Measurements from ENCODE around the gene IFNA1. TPM values are rescaled to one million over a fixed set of nuclear protein-coding genes. Genes with fewer than 3 reads are reported as not detected.

The IFNA1 gene
- total RNA-seq, 1 experiment from 2014 or later, result not detected

GRCh38 chr9:21452681-21453080 is 12.4 kb downstream of the IFNA1 start:
- CTCF ChIA-PET, result no interaction called here

GRCh38 chr9:21454149-21454548 is 13.9 kb downstream of the IFNA1 start:
- intact Hi-C loops (cut with micrococcal nuclease; ENCODE audit: unreplicated experiment), result no loop called here
- H3K4me1 Mint-ChIP-seq (ENCODE audit: low read depth, unreplicated experiment), result no peaks in the 10 kb centered on the region
- TF ChIP-seq, protein P1, sequence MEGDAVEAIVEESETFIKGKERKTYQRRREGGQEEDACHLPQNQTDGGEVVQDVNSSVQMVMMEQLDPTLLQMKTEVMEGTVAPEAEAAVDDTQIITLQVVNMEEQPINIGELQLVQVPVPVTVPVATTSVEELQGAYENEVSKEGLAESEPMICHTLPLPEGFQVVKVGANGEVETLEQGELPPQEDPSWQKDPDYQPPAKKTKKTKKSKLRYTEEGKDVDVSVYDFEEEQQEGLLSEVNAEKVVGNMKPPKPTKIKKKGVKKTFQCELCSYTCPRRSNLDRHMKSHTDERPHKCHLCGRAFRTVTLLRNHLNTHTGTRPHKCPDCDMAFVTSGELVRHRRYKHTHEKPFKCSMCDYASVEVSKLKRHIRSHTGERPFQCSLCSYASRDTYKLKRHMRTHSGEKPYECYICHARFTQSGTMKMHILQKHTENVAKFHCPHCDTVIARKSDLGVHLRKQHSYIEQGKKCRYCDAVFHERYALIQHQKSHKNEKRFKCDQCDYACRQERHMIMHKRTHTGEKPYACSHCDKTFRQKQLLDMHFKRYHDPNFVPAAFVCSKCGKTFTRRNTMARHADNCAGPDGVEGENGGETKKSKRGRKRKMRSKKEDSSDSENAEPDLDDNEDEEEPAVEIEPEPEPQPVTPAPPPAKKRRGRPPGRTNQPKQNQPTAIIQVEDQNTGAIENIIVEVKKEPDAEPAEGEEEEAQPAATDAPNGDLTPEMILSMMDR (IDR thresholded peaks at IDR 0.05; ENCODE audit: unreplicated experiment), result no peak
- H3K9me3 Mint-ChIP-seq (ENCODE audit: low read depth, unreplicated experiment), result no peaks in the 10 kb centered on the region
- no peaks in the 10 kb centered on the region for H3K27me3 Mint-ChIP-seq (ENCODE audit: unreplicated experiment)
- no peak overlapping the region for H3K27ac Mint-ChIP-seq (ENCODE audit: unreplicated experiment)
- DNase-seq, result no peak
- no TSS peak for BruUV-seq (replicated peaks)
- CTCF ChIA-PET, result no interaction called here
- H3K4me3 Mint-ChIP-seq (ENCODE audit: low read depth, unreplicated experiment), result no peak overlapping the region
- peaks cover 6% of the 10 kb centered on the region for H3K36me3 Mint-ChIP-seq (ENCODE audit: insufficient read depth, unreplicated experiment)

More at GRCh38 chr9:21452681-21453080, 12.4 kb downstream of the IFNA1 start:
- DNase-seq, result no peak
- H3K4me1 Mint-ChIP-seq (ENCODE audit: low read depth, unreplicated experiment), result no peaks in the 10 kb centered on the region
- no peaks in the 10 kb centered on the region for H3K9me3 Mint-ChIP-seq (ENCODE audit: low read depth, unreplicated experiment)
- BruUV-seq (replicated peaks), result no TSS peak
- peaks cover 6% of the 10 kb centered on the region for H3K36me3 Mint-ChIP-seq (ENCODE audit: insufficient read depth, unreplicated experiment)
- TF ChIP-seq, protein P1 (IDR thresholded peaks at IDR 0.05; ENCODE audit: unreplicated experiment), result no peak
- H3K27me3 Mint-ChIP-seq (ENCODE audit: unreplicated experiment), result no peaks in the 10 kb centered on the region
- intact Hi-C loops (cut with micrococcal nuclease; ENCODE audit: unreplicated experiment), result no loop called here
- H3K4me3 Mint-ChIP-seq (ENCODE audit: low read depth, unreplicated experiment), result no peak overlapping the region
- H3K27ac Mint-ChIP-seq (ENCODE audit: unreplicated experiment), result no peak overlapping the region

DNA sequence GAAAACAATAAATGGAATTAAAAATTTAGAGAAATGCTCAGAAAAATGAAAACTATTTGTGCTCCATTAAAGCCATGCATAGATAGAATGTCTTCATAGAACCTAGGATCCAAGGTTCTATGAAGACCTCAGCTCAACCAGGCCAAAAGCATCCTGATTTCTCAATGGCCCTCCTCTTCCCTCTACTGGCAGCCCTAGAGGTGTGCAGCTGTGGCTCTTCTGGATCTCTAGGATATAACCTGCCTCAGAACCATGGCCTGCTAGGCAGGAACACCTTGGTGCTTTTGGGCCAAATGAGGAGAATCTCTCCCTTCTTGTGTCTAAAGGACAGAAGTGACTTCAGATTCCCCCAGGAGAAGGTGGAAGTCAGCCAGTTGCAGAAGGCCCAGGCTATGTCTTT is 15.1 kb downstream of the IFNA1 start:
- CTCF ChIA-PET, result interaction anchor here (0.6 to 1.6 kb wide), 6 partner anchors 21 to 202 kb away, joined by 3 to 10 read pairs (median 5); no protein-coding TSS in a partner anchor
- Mint-ChIP-seq H3K9me3 (ENCODE audit: low read depth, unreplicated experiment) (no peaks in the 10 kb centered on the region), H3K4me1 (ENCODE audit: low read depth, unreplicated experiment) (no peaks in the 10 kb centered on the region), H3K27me3 (ENCODE audit: unreplicated experiment) (no peaks in the 10 kb centered on the region), H3K36me3 (ENCODE audit: insufficient read depth, unreplicated experiment) (peaks cover 6% of the 10 kb centered on the region), H3K4me3 (ENCODE audit: low read depth, unreplicated experiment) (no peak overlapping the region), H3K27ac (ENCODE audit: unreplicated experiment) (no peak overlapping the region)
- TF ChIP-seq, protein P1 (IDR thresholded peaks at IDR 0.05; ENCODE audit: unreplicated experiment), result peak; percentile 25
- intact Hi-C loops (cut with micrococcal nuclease; ENCODE audit: unreplicated experiment), result loop anchor here (5.0 kb wide), 1 partner anchor 128 kb away; no protein-coding TSS in a partner anchor
- no TSS peak for BruUV-seq (replicated peaks)
- peak; percentile 16 for DNase-seq

- Mint-ChIP-seq H3K4me1 (ENCODE audit: low read depth, unreplicated experiment) (no peaks in the 10 kb centered on the region), H3K27ac (ENCODE audit: unreplicated experiment) (no peak overlapping the region), H3K4me3 (ENCODE audit: low read depth, unreplicated experiment) (no peak overlapping the region), H3K27me3 (ENCODE audit: unreplicated experiment) (no peaks in the 10 kb centered on the region), H3K9me3 (ENCODE audit: low read depth, unreplicated experiment) (no peaks in the 10 kb centered on the region), H3K36me3 (ENCODE audit: insufficient read depth, unreplicated experiment) (peaks cover 4% of the 10 kb centered on the region)
- no peak for DNase-seq
- no TSS peak for BruUV-seq (replicated peaks)
- CTCF ChIA-PET, result interaction anchor here (0.6 kb wide), 1 partner anchor 156 kb away, joined by 3 read pairs; no protein-coding TSS in a partner anchor
- TF ChIP-seq, protein P1 (IDR thresholded peaks at IDR 0.05; ENCODE audit: unreplicated experiment), result no peak
- intact Hi-C loops (cut with micrococcal nuclease; ENCODE audit: unreplicated experiment), result loop anchor here (10.0 kb wide), 1 partner anchor 223 kb away; no protein-coding TSS in a partner anchor
These were observed 21.1 kb downstream of the IFNA1 start for GRCh38 chr9:21461377-21461776.

Data from Calu3 (cell line).